Body of pancreas (tissue), 4 donors: Measurements from ENCODE around the gene ASTN2. TPM values are rescaled to one million over a fixed set of nuclear protein-coding genes. Genes with fewer than 3 reads are reported as not detected.

Source experiments
- ATAC-seq: fragments of 150-250 bp; one replicate; pipeline ENCODE4 v1.9.1; 2016
- DNase-seq, 4 donors: peaks; one replicate each; pipeline ENCODE4 v3.0.0-alpha.2; 2019
- H3K27ac ChIP-seq, 4 donors: fragments of 200-600 bp; sonication (generic); 1 replicate in 3 of 4; 2 replicates in 1 of 4; pipeline versions ENCODE4 v1.5.1 to v1.6.1; 2016 to 2019; ENCODE audit warnings: mild to moderate bottlenecking in 1 of 4, mixed read lengths in 1 of 4, moderate library complexity in 1 of 4
- H3K27me3 ChIP-seq, 2 donors: fragments of 200-600 bp; sonication (generic); one replicate each; pipeline ENCODE4 v1.6.0; 2016; ENCODE audit warnings: mild to moderate bottlenecking in 1 of 2
- H3K36me3 ChIP-seq, 2 donors: fragments of 200-600 bp; sonication (generic); replicated peaks in 1 of 2; 2 replicates each; pipeline ENCODE4 v1.5.1; 2016; ENCODE audit warnings: low read depth in 2 of 2; ENCODE audit not compliant: insufficient read depth in 1 of 2
- H3K4me1 ChIP-seq: fragments of 200-600 bp; sonication (generic); one replicate; pipeline ENCODE4 v1.6.0; 2016
- H3K4me3 ChIP-seq, 2 donors: fragments of 200-600 bp; sonication (generic); 1 replicate in 1 of 2; 2 replicates in 1 of 2; pipeline ENCODE4 v1.5.1; 2016 to 2019
- H3K9me3 ChIP-seq, 3 donors: fragments of 200-600 bp; sonication (generic); 1 replicate in 2 of 3; 2 replicates in 1 of 3; pipeline ENCODE4 v1.5.1; 2016
- CTCF ChIP-seq, 7 experiments: fragments of 450-650 bp in 4 of 7; fragments of 200-600 bp in 3 of 7; sonication (generic) in 3 of 7; IDR thresholded peaks; one replicate each; pipeline ENCODE4 v1.5.1; 2016 to 2019; ENCODE audit warnings: antibody characterized with exemption in 7 of 7
- POLR2A ChIP-seq, 3 donors: fragments of 450-650 bp; IDR thresholded peaks; one replicate each; pipeline ENCODE4 v1.6.1; 2016; ENCODE audit warnings: antibody characterized with exemption in 3 of 3, mild to moderate bottlenecking in 2 of 3
- WGBS, 2 donors: methylation state at CpG; one replicate each; pipeline ENCODE4 v1.1.5; 2017; 5-methylcytosine and 5-hydroxymethylcytosine counted together
- intact Hi-C: fragments of 100-400 bp; cut with DNase I; formaldehyde crosslinking; loops from one replicate; pipeline ENCODE4 v1.15.1; 2023
- total RNA-seq, 2 donors: library from RNA; depleted of rRNA; stranded (reverse); fragments of >200 nt; gene quantifications; one replicate each; pipeline ENCODE4 v1.1.0, GENCODE V29; 2016

ASTN2 gene
- total RNA-seq, 2 donors from 2014 or later = 8.2 to 9.6 TPM

- H3K27ac ChIP-seq = no peak overlapping the region
- intact Hi-C loops = no loop called here
- H3K36me3 ChIP-seq = no peaks in the 10 kb centered on the region
- H3K27me3 ChIP-seq = no peaks in the 10 kb centered on the region
- ATAC-seq = no peak
- DNase-seq = no peak
- H3K4me1 ChIP-seq = no peaks in the 10 kb centered on the region
- H3K9me3 ChIP-seq = no peaks in the 10 kb centered on the region
- TF ChIP-seq POLR2A (IDR thresholded peaks at IDR 0.05) (no peak), CTCF (IDR thresholded peaks at IDR 0.05) (no peak)
- WGBS, 2 donors = 67 to 73% methylated on average over 1 of the region's 1 CpG
- H3K4me3 ChIP-seq = no peak overlapping the region
Observed at GRCh38 chr9:116411506-116411905, 1003.4 kb downstream of the ASTN2 start.

GRCh38 chr9:116409638-116410037, 1005.2 kb downstream of the ASTN2 start:
- no peak overlapping the region for H3K4me3 ChIP-seq
- H3K36me3 ChIP-seq = no peaks in the 10 kb centered on the region
- no peaks in the 10 kb centered on the region for H3K9me3 ChIP-seq
- no peak for DNase-seq
- H3K27me3 ChIP-seq = no peaks in the 10 kb centered on the region
- intact Hi-C loops = no loop called here
- no peaks in the 10 kb centered on the region for H3K4me1 ChIP-seq
- 70 to 90% methylated on average over 6 of the region's 6 CpGs for WGBS, 2 donors
- TF ChIP-seq CTCF (IDR thresholded peaks at IDR 0.05) (no peak), POLR2A (IDR thresholded peaks at IDR 0.05) (no peak)
- no peak overlapping the region for H3K27ac ChIP-seq
- ATAC-seq = no peak

- no peaks in the 10 kb centered on the region for H3K9me3 ChIP-seq
- ATAC-seq (no peak), DNase-seq (no peak)
- no peak for TF ChIP-seq CTCF (IDR thresholded peaks at IDR 0.05)
- no peak for TF ChIP-seq POLR2A (IDR thresholded peaks at IDR 0.05)
- 84 to 91% methylated on average over 2 of the region's 2 CpGs for WGBS, 2 donors
- intact Hi-C loops = no loop called here
- no peaks in the 10 kb centered on the region for H3K4me1 ChIP-seq
- H3K36me3 ChIP-seq = no peaks in the 10 kb centered on the region
- H3K27me3 ChIP-seq = no peaks in the 10 kb centered on the region
- H3K4me3 ChIP-seq = no peak overlapping the region
- no peak overlapping the region for H3K27ac ChIP-seq
Observed at GRCh38 chr9:116409129-116409528, 1005.7 kb downstream of the ASTN2 start.

- ATAC-seq (no peak), DNase-seq (no peak)
- no peaks in the 10 kb centered on the region for H3K4me1 ChIP-seq
- H3K36me3 ChIP-seq = no peaks in the 10 kb centered on the region
- no peak overlapping the region for H3K4me3 ChIP-seq
- TF ChIP-seq POLR2A (IDR thresholded peaks at IDR 0.05) (no peak), CTCF (IDR thresholded peaks at IDR 0.05) (no peak)
- H3K27me3 ChIP-seq = no peaks in the 10 kb centered on the region
- WGBS, 2 donors = 89 to 90% methylated on average over 2 of the region's 2 CpGs
- intact Hi-C loops = no loop called here
- H3K9me3 ChIP-seq = no peaks in the 10 kb centered on the region
- H3K27ac ChIP-seq = no peak overlapping the region
Observed at GRCh38 chr9:116406469-116406868, 1008.4 kb downstream of the ASTN2 start.

- ATAC-seq (no peak), DNase-seq (no peak)
- intact Hi-C loops = no loop called here
- WGBS, 2 donors = 96 to 100% methylated on average over 1 of the region's 1 CpG
- TF ChIP-seq CTCF (IDR thresholded peaks at IDR 0.05) (no peak), POLR2A (IDR thresholded peaks at IDR 0.05) (no peak)
- Histone ChIP-seq H3K27ac (no peak overlapping the region), H3K9me3 (no peaks in the 10 kb centered on the region), H3K27me3 (no peaks in the 10 kb centered on the region), H3K4me1 (no peaks in the 10 kb centered on the region), H3K4me3 (no peak overlapping the region), H3K36me3 (no peaks in the 10 kb centered on the region)
Observed at GRCh38 chr9:116405321-116405720, 1009.5 kb downstream of the ASTN2 start.
